ENCODE measurements around the gene NR2F2.

The NR2F2 gene

DNA sequence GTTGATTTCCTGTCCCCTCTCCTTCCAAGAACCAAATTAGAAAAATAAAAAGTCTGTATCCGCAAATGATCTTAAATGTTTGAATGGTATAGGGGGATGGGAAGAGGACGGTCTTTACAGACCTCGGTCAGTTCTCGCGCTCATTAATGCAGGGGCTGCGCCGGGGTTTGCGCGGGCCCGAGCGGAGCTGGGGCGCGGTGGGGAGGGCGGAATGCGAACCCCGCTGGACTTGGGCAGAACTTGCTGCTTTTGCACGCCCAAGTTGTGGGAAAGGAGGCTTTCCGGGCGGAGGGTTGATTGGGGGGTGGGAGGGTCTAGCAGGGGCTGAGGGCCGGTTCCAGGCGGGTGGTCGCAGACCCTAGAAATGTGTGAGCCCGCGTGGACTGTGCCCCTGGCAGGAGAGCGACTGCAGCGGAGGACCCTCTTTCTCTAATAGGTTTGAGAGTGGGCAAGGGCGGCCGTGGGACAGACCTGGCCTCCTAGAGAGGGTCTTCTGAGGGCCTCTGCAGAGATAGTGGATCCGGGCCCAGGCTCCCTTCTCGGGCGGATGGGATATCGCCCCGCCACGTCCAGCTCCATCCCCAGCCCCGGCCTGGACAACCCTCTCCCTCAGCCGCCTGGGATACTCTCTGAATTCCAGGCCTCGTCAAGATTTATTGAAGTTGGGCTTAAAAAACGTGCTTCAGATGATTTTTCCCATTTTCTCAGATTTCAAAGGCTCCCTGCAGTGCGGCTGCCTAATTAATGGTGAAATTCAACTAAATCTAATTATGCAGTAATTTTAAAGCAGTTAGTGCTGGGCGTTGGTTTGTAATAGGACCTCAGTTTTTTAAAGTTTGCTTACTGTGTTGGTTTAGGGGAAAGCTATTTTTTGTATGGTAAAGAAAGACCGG, 11.3 kb downstream of the NR2F2 start:
- Histone ChIP-seq H3K4me1 (ENCODE audit: control insufficient read depth in 5 of 5, insufficient read depth in 5 of 5, low read length in 5 of 5) (peaks cover 0 to 69% (median 64%) of the 10 kb centered on the region in 5 donors), H3K4me3 (ENCODE audit: low read depth in 1 of 5, low read length in 5 of 5) (peak overlapping the region; percentile 69 to 96 (median 77)), H3K27ac (ENCODE audit: low read depth, low read length) (peak overlapping the region; percentile 70), H3K27me3 (ENCODE audit: control insufficient read depth in 5 of 5, insufficient read depth in 4 of 5, low read length in 5 of 5) (peaks cover 0 to 9% (median 0%) of the 10 kb centered on the region in 5 donors), H3K9ac (ENCODE audit: low read length in 5 of 5) (peak overlapping the region; percentile 23 to 66 (median 59)), H3K36me3 (ENCODE audit: control insufficient read depth in 5 of 5, insufficient read depth in 5 of 5, low read length in 5 of 5) (peaks cover 0 to 3% (median 0%) of the 10 kb centered on the region in 5 donors), H3K9me3 (ENCODE audit: control insufficient read depth in 5 of 5, low read length in 5 of 5) (no peaks in the 10 kb centered on the region)

GRCh38 chr15:96342406-96343112, 12.1 kb downstream of the NR2F2 start:
- peaks cover 0 to 3% (median 0%) of the 10 kb centered on the region in 5 donors for H3K36me3 ChIP-seq (ENCODE audit: control insufficient read depth in 5 of 5, insufficient read depth in 5 of 5, low read length in 5 of 5)
- peaks cover 0 to 14% (median 0%) of the 10 kb centered on the region in 5 donors for H3K27me3 ChIP-seq (ENCODE audit: control insufficient read depth in 5 of 5, insufficient read depth in 4 of 5, low read length in 5 of 5)
- peak overlapping the region in 4 of 5 donors; percentile 3 to 96 (median 81) for H3K4me3 ChIP-seq (ENCODE audit: low read depth in 1 of 5, low read length in 5 of 5)
- H3K4me1 ChIP-seq (ENCODE audit: control insufficient read depth in 5 of 5, insufficient read depth in 5 of 5, low read length in 5 of 5): peaks cover 0 to 72% (median 62%) of the 10 kb centered on the region in 5 donors
- peak overlapping the region in 3 of 5 donors; percentile 35 to 43 (median 40) for H3K9ac ChIP-seq (ENCODE audit: low read length in 5 of 5)
- H3K27ac ChIP-seq (ENCODE audit: low read depth, low read length): peak overlapping the region; percentile 70
- no peaks in the 10 kb centered on the region for H3K9me3 ChIP-seq (ENCODE audit: control insufficient read depth in 5 of 5, low read length in 5 of 5)

DNA sequence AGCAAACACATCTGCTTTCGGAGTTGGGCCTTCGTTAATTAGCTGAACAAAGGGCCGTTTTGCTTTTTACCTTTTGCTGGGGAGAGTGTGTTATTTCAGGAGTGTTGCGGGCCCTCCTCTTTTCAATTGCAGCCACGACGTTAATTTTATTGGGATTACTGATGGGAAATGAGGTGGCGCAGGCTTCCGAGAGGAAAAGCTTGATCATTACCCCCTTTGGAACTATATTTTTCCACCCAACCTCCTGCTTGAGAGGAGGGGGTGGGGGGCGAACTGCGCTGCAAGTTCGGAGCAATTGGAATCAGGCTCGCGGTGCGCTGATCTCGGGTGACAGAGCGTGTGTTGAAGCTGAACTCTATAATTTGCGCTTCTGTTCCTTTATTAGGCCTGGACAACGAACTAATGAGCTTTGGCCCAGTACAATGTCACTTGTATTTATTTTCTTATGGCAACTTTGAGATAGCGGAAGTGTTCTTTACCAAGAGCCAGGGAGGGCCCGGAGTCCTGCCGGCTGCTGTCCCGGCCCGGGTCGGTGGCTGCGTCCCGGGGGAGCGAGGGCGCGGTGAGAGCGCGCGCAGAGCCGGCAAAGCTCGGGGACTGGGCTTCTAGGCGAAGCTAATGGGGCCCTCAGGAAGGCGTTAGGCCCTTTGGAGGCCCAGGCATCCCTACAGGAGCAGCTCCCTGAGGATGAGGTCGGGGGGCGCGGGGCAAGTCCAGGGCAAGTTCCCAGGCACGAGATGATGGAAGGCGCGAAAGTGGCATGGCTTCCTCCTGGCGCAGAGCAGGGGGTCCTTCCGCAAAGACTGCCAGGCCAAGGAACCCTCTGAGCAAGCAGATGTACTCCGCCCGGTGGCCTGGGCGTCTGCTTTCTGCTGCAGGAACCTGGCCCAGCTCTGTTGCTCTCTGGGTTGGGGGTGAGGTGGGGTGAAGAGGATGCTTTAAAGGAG, 12.9 kb downstream of the NR2F2 start:
- peaks cover 0 to 3% (median 0%) of the 10 kb centered on the region in 5 donors for H3K36me3 ChIP-seq (ENCODE audit: control insufficient read depth in 5 of 5, insufficient read depth in 5 of 5, low read length in 5 of 5)
- H3K27ac ChIP-seq (ENCODE audit: low read depth, low read length): peak overlapping the region; percentile 70
- peaks cover 0 to 14% (median 0%) of the 10 kb centered on the region in 5 donors for H3K27me3 ChIP-seq (ENCODE audit: control insufficient read depth in 5 of 5, insufficient read depth in 4 of 5, low read length in 5 of 5)
- H3K9ac ChIP-seq (ENCODE audit: low read length in 5 of 5): peak overlapping the region in 1 of 5 donors; percentile 43
- peaks cover 0 to 74% (median 57%) of the 10 kb centered on the region in 5 donors for H3K4me1 ChIP-seq (ENCODE audit: control insufficient read depth in 5 of 5, insufficient read depth in 5 of 5, low read length in 5 of 5)
- no peaks in the 10 kb centered on the region for H3K9me3 ChIP-seq (ENCODE audit: control insufficient read depth in 5 of 5, low read length in 5 of 5)
- H3K4me3 ChIP-seq (ENCODE audit: low read depth in 1 of 5, low read length in 5 of 5): peak overlapping the region in 4 of 5 donors; percentile 3 to 69 (median 24)

DNA sequence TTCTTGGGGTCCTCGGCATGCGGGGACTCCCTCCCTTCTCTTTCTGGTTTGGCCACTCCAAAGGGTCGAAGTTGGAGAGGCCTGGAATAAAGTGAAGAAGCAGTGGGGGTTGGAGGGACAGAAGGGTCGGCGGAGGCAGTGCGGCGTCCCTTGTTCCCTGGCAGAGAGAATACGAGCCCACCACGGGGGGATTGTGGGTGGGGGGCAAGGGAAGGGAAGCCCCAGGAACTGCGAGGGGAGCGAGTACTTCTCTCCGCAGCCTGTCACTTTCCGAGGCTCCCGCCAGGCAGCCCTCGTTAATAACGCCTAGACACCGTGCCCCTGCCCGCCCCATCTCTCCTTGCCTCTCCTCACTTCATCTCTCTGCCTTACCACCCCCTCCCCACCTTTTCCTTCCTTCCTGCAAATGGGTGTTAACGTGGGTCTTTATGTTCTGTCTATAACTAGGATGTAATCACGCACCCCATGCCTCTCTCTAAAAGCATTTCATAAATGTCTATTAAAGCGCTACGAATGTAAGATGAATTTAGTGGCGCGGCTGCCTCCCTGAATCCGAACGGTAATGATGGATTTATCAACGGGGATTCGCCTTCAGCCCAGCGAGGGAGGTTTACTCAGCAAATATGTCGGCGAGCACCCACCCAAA, 13.7 kb downstream of the NR2F2 start:
- H3K9me3 ChIP-seq (ENCODE audit: control insufficient read depth in 5 of 5, low read length in 5 of 5): no peaks in the 10 kb centered on the region
- H3K36me3 ChIP-seq (ENCODE audit: control insufficient read depth in 5 of 5, insufficient read depth in 5 of 5, low read length in 5 of 5): peaks cover 0 to 3% (median 0%) of the 10 kb centered on the region in 5 donors
- peak overlapping the region in 1 of 5 donors; percentile 40 for H3K4me3 ChIP-seq (ENCODE audit: low read depth in 1 of 5, low read length in 5 of 5)
- peaks cover 0 to 71% (median 53%) of the 10 kb centered on the region in 5 donors for H3K4me1 ChIP-seq (ENCODE audit: control insufficient read depth in 5 of 5, insufficient read depth in 5 of 5, low read length in 5 of 5)
- peak overlapping the region in 1 of 5 donors; percentile 4 for H3K9ac ChIP-seq (ENCODE audit: low read length in 5 of 5)
- H3K27me3 ChIP-seq (ENCODE audit: control insufficient read depth in 5 of 5, insufficient read depth in 4 of 5, low read length in 5 of 5): peaks cover 0 to 14% (median 0%) of the 10 kb centered on the region in 5 donors
- peak overlapping the region; percentile 70 for H3K27ac ChIP-seq (ENCODE audit: low read depth, low read length)

GRCh38 chr15:96344706-96345559, 14.4 kb downstream of the NR2F2 start:
- H3K9ac ChIP-seq (ENCODE audit: low read length in 5 of 5): peak overlapping the region in 4 of 5 donors; percentile 4 to 74 (median 30)
- H3K27ac ChIP-seq (ENCODE audit: low read depth, low read length): peak overlapping the region; percentile 70
- peaks cover 0 to 3% (median 0%) of the 10 kb centered on the region in 5 donors for H3K36me3 ChIP-seq (ENCODE audit: control insufficient read depth in 5 of 5, insufficient read depth in 5 of 5, low read length in 5 of 5)
- H3K9me3 ChIP-seq (ENCODE audit: control insufficient read depth in 5 of 5, low read length in 5 of 5): no peaks in the 10 kb centered on the region
- H3K4me3 ChIP-seq (ENCODE audit: low read depth in 1 of 5, low read length in 5 of 5): peak overlapping the region in 4 of 5 donors; percentile 68 to 84 (median 75)
- peaks cover 0 to 14% (median 0%) of the 10 kb centered on the region in 5 donors for H3K27me3 ChIP-seq (ENCODE audit: control insufficient read depth in 5 of 5, insufficient read depth in 4 of 5, low read length in 5 of 5)
- peaks cover 0 to 64% (median 51%) of the 10 kb centered on the region in 5 donors for H3K4me1 ChIP-seq (ENCODE audit: control insufficient read depth in 5 of 5, insufficient read depth in 5 of 5, low read length in 5 of 5)

DNA sequence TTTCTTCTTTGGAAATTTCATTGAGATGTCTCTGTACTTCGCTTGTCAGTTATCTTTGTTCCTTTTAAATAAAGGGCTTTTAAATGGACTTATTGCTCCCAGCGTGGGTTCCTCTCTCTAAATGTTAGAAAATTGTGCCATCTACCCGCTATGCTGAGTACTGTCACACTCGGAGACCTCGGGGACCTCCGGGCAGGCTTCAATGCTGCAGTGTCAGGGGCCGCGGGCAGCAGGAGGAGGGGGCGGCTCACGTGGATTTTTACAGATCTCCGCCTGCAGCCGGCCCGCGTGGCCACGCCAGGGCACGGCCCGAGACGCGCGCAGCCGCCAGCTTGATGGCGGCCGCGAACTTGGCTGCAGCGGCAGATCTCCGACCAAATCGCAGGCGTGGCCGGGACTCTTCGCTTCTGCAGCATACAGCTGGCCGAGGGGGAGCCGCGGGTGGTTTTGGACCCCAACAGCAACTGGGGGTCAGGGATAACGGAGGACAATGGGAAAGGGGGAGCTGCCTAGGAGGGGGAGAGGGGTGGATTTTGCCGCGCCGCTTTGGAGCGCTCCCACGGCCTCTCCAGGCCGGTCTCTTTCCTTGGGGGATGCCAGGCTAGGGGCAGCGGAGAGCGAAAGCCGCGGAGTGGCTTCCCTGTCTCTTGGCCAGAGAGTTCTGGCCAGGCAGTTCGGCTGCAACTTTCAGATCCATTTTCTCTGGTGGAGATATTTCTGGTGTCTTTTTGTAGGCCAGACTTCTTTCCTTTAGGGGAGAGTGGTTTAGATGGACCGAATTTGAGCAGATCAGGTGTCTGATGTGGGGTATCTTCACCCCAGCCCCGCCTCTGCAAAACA, 15.3 kb downstream of the NR2F2 start:
- peaks cover 0 to 14% (median 0%) of the 10 kb centered on the region in 5 donors for H3K27me3 ChIP-seq (ENCODE audit: control insufficient read depth in 5 of 5, insufficient read depth in 4 of 5, low read length in 5 of 5)
- H3K36me3 ChIP-seq (ENCODE audit: control insufficient read depth in 5 of 5, insufficient read depth in 5 of 5, low read length in 5 of 5): peaks cover 0 to 3% (median 0%) of the 10 kb centered on the region in 5 donors
- peaks cover 0 to 65% (median 48%) of the 10 kb centered on the region in 5 donors for H3K4me1 ChIP-seq (ENCODE audit: control insufficient read depth in 5 of 5, insufficient read depth in 5 of 5, low read length in 5 of 5)
- peak overlapping the region; percentile 67 to 84 (median 74) for H3K4me3 ChIP-seq (ENCODE audit: low read depth in 1 of 5, low read length in 5 of 5)
- peak overlapping the region; percentile 70 for H3K27ac ChIP-seq (ENCODE audit: low read depth, low read length)
- no peaks in the 10 kb centered on the region for H3K9me3 ChIP-seq (ENCODE audit: control insufficient read depth in 5 of 5, low read length in 5 of 5)
- H3K9ac ChIP-seq (ENCODE audit: low read length in 5 of 5): peak overlapping the region in 4 of 5 donors; percentile 46 to 74 (median 63)

GRCh38 chr15:96346409-96346970, 16.0 kb downstream of the NR2F2 start:
- Histone ChIP-seq H3K36me3 (ENCODE audit: control insufficient read depth in 5 of 5, insufficient read depth in 5 of 5, low read length in 5 of 5) (peaks cover 0 to 3% (median 0%) of the 10 kb centered on the region in 5 donors), H3K27ac (ENCODE audit: low read depth, low read length) (peak overlapping the region; percentile 70), H3K9me3 (ENCODE audit: control insufficient read depth in 5 of 5, low read length in 5 of 5) (no peaks in the 10 kb centered on the region), H3K4me1 (ENCODE audit: control insufficient read depth in 5 of 5, insufficient read depth in 5 of 5, low read length in 5 of 5) (peaks cover 0 to 65% (median 45%) of the 10 kb centered on the region in 5 donors), H3K9ac (ENCODE audit: low read length in 5 of 5) (peak overlapping the region in 4 of 5 donors; percentile 46 to 74 (median 63)), H3K4me3 (ENCODE audit: low read depth in 1 of 5, low read length in 5 of 5) (peak overlapping the region; percentile 67 to 84 (median 74)), H3K27me3 (ENCODE audit: control insufficient read depth in 5 of 5, insufficient read depth in 4 of 5, low read length in 5 of 5) (peaks cover 0 to 14% (median 0%) of the 10 kb centered on the region in 5 donors)
